Right renal cortex interstitium (tissue), 3 donors: Measurements from ENCODE around the gene RIT2. TPM values are rescaled to one million over a fixed set of nuclear protein-coding genes. Genes with fewer than 3 reads are reported as not detected.

Source experiments
- DNase-seq, 3 donors: peaks; one replicate each; pipeline ENCODE4 v3.0.0-alpha.2; 2013; ENCODE audit warnings: low read depth in 3 of 3, low spot score in 2 of 3
- polyA plus RNA-seq, 3 donors: library from polyadenylated mRNA; unstranded; fragments of 120-200 nt; gene quantifications; one replicate each; pipeline ENCODE4 v1.2.1, GENCODE V29; 2013; ENCODE audit not compliant: insufficient read length in 3 of 3

RIT2 gene
- polyA plus RNA-seq, 3 donors: not detected

DNA sequence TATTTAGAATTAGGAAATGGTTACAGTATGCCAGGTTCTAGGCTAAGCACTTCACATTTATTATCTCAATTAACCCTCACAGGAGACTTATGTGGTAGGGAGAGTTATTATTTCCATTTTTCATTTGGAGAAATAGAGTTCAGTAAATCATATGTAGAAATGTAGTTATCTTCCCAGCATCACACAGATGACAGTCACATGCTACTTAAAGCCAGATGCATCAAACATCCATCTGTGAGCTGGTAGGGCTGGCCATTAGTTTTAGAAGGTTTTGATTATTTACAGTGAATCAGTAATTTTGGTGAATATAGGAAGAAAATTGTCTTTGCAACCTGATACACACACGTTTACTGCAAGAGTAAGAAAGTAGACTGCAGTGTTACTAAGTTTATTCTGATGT lies 97.9 kb downstream of the RIT2 start:
- DNase-seq: no peak

DNA sequence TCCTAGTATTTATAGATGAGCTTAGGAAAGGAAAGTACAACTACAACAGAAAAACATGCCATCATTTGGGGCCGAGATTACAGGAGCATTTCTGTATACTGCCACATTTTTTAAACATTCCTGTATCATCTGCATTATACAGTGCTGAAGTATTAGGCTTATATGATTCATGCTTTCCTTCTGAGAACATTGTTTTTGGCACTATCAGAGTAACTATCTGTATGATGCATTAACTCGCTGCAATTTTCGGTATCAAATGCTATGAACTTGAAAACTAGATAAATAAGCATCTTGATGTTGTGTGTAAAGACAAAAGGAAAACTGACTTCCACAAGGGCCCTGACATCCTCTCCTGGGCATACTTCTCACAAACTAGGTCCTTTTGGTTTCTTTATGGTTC lies 102.0 kb downstream of the RIT2 start:
- no peak for DNase-seq

DNA sequence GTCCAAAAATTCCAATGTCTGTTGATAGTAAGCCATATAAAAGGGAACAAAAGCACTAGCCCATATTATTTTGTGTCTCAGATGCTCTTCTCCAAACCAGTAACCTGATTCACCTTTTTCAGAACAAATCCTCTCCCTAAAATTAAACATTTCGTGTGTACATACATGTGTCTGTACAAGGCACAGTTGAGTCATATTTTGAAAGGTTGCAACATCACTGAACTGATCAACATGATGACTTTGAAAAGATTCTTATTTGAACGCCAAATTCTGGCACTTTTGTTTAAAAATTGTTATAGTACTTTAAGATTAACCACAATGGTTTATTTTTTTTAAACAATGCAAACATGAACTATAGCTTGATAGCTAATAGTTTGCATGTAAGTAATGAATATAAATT lies 102.5 kb downstream of the RIT2 start:
- no peak for DNase-seq

DNA sequence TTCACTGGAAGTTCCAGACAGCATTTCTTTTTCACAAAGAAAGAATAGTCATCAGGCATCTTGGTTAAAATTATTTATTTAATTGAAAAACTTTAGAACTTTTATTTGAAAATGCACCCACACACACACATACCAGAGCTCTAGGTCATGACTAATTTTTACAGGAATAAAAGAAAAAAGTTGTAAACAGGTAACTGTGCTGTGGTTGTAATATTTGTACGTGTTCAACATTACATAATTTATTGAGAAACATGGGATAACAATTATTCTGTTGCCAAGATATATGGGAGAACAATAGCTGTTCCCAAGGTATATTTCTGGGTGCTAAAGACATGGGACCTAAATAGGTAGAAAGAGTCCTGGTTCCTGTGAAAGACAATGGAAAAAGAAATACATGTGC lies 104.9 kb downstream of the RIT2 start:
- no peak for DNase-seq

DNA sequence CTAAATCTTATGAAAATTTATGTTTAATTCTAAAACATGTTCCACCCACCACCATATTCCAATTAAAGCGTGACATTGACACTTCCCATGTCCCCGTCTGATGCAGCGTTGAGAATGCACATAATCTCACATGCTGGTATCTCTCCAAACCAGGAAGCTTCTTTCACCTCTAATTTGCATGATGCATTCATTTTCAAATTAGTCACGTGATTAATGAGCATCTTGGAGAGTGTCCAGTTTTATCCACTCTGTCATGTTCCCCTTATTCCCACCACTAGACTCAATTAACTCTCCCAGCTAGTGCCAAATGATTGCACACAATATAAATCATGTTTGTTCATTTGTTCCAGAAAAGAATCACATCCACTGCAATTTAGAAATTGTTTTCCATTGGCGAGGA lies 105.8 kb downstream of the RIT2 start:
- no peak for DNase-seq

DNA sequence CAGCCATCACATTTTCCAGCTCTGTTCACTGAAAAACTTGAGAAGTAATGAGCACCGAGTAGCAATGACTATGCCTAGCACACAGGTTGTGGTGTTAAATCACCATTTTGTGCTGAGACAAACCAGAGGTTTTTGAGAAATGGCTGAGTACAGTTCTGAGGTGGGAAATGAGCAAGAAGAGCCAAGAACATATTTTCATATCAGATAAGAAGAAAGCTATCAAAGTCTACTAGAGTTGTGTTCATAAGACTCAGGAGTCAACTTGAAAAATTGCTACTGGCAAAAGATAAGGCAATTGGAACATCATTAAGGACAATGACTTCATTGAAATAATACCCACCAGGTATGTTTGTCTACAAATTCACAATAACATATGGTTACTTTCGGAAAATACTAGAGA lies 108.1 kb downstream of the RIT2 start:
- DNase-seq: no peak

DNA sequence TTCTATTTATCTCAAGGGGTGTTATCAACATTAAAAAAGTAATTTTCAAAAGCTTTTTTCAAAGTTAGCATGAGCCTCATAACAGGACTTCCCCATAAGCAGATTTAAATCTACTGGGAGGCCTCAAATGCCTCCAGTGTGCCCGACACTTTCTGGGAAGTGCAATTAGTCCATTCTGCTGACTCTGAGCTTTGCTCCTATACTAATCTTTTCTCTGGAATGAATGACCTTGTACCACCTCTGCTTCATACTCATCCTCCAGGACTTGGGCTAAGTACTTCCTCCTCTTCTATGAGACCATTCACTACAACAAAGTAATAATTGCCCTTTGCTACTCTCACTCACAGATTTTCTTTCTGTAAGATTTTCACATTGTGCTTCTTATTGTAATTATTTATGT lies 111.1 kb downstream of the RIT2 start:
- DNase-seq: no peak

DNA sequence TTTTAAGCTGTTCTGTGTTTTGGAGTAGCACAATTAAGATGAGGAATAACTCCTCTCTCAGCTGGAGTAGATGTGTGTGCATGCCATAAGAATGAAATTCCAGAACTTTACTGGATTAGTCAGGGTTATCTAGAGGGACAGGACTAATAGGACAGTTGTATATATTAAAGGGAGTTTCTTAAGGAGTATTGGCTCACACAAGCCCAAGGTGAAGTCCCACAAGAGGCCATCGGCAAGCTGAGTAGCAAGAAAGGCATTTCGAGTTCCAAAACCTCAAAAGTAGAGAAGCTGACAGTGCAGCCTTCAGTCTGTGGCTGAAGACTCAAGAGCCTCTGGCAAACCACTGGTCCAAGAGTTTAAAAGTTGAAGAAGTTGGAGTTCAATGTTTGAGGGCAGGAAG lies 113.7 kb downstream of the RIT2 start:
- DNase-seq: no peak

DNA sequence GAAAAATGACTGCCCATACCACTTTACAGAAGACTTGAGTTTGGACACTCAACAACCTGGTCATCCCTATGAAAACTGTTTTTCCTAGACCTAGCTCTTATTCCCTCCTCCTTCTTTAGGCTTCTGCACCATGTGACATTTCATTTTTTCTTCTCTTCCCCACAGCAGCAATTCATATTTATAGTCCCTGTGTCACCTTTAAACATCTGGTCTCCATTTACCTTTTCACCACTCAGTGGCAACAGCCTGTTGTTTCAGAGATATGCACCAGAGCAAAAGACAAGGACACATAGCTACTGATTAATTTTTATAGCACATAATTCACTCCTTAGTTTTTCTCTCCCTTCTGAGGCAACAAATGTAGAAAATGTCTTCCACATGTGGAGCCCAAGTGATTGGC lies 118.7 kb downstream of the RIT2 start:
- no peak for DNase-seq

DNA sequence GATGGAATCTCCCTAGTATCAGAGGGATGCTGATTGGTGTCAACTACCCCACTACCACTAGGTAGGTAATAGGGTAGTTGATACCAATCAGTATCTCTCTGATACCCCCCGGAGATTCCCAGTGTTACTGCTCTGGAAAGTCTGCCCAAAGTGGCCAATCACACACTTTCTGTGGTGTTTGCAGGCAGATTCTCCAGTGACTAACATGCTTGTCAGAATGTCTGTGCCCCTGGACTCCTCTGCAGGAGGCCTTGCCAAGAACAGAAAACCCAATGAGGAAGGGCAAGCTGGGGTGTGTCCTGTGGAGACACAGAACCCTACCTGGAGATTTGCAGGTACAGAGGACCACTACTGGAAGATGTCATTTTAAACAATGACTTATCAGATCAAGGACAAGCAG lies 135.1 kb downstream of the RIT2 start:
- DNase-seq: no peak

DNA sequence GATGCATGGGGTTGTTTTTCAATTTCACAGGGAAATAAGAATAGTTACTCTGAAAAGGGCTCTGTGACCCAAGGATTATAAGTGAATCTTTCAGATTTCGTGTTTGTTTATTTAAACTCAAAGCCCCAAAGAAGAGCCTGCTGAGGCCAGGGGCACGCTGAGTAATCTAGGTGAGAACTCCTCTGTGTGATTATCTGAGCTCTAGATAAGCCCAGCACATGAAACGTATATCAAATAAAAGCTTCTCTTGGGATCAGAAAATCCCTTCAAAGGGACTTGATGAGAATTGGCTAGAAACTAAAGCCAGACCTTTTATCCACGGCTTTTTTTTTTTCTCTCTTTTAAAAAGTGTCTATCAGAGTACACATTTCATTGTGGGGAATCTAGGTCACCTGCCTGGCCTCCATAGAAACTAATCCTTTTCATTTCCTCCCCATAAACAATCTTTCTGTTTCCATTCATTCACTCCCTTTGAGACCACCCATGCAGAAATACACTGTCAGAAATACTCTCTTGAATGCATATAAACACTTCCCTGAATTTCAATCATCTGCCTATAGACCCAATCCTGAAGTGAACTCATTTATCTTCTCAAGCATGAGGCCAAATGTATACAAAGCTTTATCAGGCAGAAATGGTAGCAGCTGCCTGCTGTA lies 137.4 kb downstream of the RIT2 start:
- DNase-seq: no peak

DNA sequence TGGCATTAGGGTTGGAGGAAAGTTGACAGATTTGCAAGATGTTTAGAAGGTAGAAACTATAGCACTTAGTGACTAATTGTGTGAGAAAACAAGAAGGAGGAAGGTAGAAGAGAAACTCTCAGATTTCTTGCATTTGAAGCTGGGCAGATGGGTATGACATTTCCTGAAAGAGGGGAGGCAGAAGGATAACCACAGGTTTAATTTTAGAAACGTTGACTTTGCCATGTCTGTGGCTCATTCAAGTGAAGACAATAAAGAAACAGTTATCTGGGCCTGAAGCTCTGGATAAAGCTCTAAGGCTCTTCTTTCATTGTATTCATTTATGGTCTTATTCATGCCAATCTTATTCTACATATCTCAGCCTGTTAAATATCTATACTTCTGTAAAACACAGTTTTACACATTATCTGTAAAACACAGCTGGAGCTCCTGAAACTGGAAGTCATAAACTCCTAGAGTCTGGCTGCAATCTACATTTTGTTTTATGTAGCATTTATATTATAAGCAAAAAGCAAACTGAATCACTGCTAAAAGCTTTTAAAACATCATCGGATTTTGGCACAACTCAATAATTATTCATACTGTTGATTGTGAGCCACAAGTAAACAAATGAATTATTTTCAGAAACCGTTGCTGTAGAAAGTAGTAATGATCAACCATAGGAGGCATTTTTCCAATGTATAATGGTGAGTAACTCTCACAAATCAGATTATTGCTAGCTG lies 138.5 kb downstream of the RIT2 start:
- no peak for DNase-seq

DNA sequence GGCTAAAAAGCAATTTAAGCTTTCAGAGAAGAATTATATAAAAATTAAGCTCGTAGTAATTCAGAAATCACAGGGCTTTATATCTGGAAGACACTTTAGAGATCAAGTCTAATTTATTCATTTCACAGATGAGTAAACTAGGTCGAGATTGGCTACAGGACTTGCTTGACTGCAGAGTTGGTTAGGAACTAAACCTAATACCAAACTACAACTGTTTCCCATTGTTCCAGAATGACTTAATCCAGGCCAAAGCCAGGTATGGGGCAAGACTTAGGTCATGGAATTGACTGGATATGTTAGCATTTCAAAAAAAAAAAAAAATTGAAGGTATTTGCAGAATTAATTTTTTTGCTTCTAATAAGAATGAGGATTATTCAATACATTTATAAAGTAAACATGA lies 146.1 kb downstream of the RIT2 start:
- DNase-seq: no peak

DNA sequence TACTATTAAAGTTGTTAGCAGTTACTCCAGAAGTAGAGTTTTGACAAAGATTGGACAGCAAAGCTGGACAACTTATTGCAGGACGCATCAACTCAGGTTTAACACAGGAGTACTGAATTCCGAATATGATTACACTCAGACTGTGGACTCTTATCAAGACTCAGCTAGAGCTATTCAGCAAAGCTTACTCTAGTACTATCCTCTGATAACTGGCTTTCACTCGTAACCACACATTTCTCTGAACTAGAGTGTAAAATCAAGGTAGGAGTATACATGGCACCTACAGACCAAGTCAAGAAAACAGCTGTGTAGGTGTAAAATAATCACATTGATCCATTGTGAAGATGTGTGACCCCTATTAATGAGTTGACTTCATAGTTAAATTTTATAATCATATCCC lies 154.2 kb downstream of the RIT2 start:
- DNase-seq: no peak

DNA sequence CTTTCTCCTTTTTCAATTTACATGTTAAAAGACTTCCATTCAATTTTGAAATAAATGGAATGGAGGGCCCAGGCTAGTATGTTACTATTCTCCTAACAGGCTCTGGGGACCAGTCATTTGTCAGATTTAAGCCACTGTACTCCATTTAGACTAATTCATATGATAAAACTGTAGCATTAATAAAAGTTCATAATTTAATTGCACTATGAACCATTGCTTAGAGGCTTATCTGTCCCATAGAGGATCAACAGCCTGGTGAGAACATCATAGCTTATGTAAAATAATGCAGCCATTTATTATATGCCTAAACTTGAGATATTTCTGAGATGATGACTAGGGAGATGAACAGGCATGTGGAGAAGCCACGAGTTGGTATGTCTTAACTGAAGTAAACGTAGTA lies 156.0 kb downstream of the RIT2 start:
- no peak for DNase-seq

DNA sequence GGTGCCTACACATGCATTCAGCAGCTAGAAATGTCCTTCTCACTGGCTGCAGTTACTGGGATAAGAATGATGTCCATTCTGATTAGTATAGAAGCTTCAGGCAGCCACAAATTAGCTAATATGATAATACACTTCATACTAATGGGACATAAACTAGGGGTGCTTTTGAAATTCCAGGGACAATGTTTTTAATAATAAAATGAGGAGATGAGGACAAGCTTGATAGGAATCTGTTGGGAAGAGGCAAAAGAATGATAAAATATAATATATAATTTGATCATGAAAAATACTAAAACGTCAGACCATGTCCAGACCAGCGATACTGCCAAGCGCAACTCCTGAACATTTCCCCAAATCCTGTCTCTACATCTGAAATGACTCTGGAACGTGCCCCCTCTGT lies 157.1 kb downstream of the RIT2 start:
- DNase-seq: no peak

DNA sequence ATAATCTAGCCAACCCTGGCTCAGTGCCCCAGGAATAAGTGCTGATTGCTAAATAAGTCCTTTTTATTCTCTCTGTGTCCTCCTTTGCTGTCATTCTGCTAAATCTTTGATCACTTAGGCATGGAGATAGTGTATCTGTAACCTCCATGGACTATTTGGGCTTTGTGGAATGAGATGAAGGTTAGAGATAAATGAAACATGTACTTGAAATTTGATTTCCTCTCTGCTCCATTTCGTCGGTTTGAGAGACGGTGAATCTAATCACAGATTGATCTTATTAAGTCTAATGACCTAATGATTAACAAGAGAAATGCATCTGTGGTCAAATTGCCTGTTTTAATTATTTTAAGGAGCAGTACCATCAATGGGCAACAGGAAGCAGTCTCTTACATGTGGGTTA lies 159.2 kb downstream of the RIT2 start:
- DNase-seq: no peak

DNA sequence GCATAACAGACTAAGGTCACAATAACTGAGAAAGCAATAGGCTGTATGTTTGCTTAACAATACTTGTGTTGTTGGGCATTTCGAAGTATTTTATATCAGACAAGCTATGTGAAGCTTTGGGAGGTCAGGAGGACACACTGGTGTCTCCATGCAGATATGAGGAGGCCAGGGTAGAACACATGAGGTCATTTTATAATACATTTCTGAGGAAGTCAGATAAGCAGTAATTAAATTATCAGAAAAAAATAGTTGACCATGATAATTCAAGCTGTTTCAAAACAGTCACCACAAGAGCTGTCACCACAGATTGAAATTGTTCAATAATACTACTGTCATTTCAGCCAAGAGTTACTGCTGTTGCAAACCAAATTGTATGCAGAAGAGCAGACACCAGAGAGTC lies 160.6 kb downstream of the RIT2 start:
- no peak for DNase-seq

DNA sequence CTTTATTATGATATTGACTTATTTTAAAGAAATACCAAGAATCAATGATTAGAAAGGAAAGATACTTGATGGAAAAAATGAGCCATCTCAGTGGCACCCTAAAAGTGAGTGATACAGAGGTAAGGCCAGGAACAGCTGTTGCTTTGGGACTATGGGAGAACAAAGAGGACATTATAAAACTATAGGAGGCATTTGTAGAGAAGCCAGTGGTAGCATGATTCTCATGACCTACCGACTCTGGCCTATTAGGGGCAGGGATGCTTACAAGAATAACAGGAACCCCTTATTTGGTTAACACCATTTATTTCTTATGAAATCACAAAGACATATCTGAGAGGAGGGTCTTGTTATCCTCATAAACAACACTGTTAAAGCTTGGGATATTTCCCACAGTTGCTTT lies 162.2 kb downstream of the RIT2 start:
- DNase-seq: no peak

DNA sequence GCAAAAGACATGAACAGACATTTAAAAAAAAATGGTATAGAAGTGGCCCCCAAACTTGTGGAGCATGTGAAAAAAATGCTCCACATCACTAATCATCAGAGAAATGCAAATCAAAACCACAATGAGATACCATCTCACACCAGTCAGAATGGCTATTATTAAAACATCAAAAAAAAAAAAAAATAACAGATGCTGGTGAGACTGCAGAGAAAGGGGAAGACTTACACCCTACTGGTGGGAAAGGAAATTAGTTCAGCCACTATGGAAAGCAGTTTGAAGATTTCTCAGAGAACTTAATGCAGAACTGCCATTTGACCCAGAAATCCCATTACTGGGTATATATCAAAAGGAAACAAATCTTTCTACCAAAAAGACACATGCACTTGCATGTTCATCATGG lies 164.8 kb downstream of the RIT2 start:
- DNase-seq: no peak

DNA sequence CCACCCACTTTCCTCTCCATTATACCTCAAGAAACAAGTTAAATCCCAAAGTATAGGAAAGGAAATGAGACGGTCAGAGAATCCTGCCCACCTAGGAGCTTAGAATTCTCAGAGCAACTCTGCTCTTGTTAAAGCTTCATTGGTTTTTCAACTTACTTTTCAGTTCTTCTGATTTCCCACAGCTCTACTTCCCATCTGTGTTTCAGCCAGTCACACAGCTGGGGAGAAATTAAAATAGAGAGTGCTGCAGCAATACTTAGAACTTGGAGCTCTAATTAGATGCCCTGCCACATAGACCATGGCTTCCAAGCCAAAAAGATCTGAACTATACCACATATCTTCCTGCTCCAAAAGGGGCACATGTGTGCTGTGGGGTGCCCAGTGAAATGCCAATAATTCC lies 166.7 kb downstream of the RIT2 start:
- DNase-seq: no peak

DNA sequence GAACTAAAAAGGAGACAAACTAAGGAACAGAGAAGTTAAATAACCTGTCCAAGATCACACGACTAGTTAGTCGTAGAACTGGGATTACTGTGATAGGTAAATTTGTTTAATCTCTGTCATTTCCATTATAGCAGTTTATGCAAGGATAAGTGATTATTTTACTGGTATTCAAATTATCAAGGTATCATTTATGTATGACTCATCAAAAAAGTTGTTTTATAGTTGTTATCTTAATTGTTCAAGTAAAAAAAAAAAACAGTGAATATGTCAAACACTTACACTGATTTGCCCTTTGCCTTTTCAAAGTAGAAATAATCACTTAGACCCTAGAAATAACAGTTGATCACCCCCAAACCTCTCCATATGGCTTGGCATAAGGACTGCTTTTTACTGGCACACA lies 173.6 kb downstream of the RIT2 start:
- no peak for DNase-seq

DNA sequence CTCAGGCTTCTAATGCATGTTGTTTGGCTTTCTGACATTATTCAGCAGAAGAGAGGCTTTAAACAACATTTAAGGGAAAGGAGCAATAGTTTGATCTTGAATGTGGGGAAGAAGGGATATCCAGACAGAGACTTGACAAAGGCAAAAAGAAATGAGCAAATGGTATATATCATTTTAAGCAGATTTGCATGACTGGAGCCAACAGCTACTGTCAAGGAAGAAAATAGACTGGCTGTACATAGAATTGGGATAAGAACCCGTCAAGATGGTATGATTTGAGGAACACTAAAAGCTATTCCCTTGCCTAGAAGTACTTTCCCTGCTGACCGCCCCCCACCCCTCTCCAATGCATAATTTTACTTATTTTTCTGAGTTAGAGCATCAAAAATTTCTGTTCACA lies 174.5 kb downstream of the RIT2 start:
- no peak for DNase-seq
